ENCODE data around the gene RHBDL1. TPM values are rescaled to one million over a fixed set of nuclear protein-coding genes. Genes with fewer than 3 reads are reported as not detected.

Gene RHBDL1
- total and polyA plus RNA-seq, 9 of the 15 experiments (the other 6 are each of a cell fraction or from before 2014, with no cell fraction given): 0.03 to 5.6 (median 1.3) TPM; not detected in 1

DNA sequence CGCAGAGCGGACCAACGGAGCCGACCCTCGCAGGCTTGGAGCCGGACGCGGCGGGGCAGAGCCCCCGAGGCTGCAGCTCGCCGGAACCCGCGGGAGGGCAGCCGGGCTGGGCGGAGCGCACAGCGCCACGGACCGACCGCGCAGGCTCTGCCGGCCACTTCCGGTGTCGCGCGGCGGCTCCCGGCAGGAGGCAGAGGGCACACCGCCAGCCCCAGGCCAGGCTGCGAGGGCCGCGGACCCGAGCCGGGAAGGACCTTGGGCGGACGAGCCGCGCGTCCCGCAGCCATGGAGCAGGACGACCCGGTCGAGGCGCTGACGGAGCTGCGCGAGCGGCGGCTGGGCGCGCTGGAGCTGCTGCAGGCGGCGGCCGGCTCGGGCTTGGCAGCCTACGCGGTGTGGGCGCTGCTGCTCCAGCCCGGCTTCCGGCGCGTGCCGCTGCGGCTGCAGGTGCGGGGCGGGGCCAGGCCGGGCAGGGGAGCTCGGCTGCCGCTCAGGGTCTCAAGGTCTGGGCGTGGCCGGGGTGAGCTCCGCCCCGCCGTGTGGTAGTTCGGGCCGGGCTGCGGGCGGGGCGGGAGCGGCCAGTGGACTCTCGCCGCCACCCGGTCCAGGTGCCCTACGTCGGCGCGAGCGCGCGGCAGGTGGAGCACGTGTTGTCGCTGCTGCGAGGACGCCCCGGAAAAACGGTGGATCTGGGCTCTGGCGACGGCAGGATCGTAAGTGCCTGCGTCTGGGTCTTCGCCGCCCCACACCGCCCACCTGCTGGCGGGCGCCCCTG is 45.7 kb downstream of the RHBDL1 start, which contains the start of gene ANTKMT (continued):
- TF ChIP-seq, protein P1, sequence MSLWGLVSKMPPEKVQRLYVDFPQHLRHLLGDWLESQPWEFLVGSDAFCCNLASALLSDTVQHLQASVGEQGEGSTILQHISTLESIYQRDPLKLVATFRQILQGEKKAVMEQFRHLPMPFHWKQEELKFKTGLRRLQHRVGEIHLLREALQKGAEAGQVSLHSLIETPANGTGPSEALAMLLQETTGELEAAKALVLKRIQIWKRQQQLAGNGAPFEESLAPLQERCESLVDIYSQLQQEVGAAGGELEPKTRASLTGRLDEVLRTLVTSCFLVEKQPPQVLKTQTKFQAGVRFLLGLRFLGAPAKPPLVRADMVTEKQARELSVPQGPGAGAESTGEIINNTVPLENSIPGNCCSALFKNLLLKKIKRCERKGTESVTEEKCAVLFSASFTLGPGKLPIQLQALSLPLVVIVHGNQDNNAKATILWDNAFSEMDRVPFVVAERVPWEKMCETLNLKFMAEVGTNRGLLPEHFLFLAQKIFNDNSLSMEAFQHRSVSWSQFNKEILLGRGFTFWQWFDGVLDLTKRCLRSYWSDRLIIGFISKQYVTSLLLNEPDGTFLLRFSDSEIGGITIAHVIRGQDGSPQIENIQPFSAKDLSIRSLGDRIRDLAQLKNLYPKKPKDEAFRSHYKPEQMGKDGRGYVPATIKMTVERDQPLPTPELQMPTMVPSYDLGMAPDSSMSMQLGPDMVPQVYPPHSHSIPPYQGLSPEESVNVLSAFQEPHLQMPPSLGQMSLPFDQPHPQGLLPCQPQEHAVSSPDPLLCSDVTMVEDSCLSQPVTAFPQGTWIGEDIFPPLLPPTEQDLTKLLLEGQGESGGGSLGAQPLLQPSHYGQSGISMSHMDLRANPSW (CRISPR knock-in tag; IDR thresholded peaks at IDR 0.05): no peak; the same call in 1 of the 2 replicates
- TF ChIP-seq RHOXF2B (CRISPR knock-in tag; conservative IDR thresholded peaks at IDR 0.05): no peak
- TF ChIP-seq, protein P2, sequence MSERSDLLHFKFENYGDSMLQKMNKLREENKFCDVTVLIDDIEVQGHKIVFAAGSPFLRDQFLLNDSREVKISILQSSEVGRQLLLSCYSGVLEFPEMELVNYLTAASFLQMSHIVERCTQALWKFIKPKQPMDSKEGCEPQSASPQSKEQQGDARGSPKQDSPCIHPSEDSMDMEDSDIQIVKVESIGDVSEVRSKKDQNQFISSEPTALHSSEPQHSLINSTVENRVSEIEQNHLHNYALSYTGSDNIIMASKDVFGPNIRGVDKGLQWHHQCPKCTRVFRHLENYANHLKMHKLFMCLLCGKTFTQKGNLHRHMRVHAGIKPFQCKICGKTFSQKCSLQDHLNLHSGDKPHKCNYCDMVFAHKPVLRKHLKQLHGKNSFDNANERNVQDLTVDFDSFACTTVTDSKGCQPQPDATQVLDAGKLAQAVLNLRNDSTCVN (CRISPR knock-in tag; IDR thresholded peaks at IDR 0.05): no peak
- TF ChIP-seq, protein P3, sequence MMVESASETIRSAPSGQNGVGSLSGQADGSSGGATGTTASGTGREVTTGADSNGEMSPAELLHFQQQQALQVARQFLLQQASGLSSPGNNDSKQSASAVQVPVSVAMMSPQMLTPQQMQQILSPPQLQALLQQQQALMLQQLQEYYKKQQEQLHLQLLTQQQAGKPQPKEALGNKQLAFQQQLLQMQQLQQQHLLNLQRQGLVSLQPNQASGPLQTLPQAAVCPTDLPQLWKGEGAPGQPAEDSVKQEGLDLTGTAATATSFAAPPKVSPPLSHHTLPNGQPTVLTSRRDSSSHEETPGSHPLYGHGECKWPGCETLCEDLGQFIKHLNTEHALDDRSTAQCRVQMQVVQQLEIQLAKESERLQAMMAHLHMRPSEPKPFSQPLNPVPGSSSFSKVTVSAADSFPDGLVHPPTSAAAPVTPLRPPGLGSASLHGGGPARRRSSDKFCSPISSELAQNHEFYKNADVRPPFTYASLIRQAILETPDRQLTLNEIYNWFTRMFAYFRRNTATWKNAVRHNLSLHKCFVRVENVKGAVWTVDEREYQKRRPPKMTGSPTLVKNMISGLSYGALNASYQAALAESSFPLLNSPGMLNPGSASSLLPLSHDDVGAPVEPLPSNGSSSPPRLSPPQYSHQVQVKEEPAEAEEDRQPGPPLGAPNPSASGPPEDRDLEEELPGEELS (CRISPR knock-in tag; IDR thresholded peaks at IDR 0.05; ENCODE audit: borderline replicate concordance): no peak; the same call in 1 of the 2 replicates
- TF ChIP-seq NR3C1 (CRISPR knock-in tag; IDR thresholded peaks at IDR 0.05): peak; percentile 38; the same call in 1 of the 2 replicates
- TF ChIP-seq LARP7 (IDR thresholded peaks at IDR 0.05): no peak
- TF ChIP-seq, protein P4, sequence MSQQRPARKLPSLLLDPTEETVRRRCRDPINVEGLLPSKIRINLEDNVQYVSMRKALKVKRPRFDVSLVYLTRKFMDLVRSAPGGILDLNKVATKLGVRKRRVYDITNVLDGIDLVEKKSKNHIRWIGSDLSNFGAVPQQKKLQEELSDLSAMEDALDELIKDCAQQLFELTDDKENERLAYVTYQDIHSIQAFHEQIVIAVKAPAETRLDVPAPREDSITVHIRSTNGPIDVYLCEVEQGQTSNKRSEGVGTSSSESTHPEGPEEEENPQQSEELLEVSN (IDR thresholded peaks at IDR 0.05; ENCODE audit: borderline replicate concordance in 1 of 2, extremely low read depth in 1 of 2, insufficient read depth in 1 of 2, insufficient read length in 1 of 2, low read depth in 1 of 2, low read length in 1 of 2, poor library complexity in 1 of 2, severe bottlenecking in 1 of 2): peak; percentile 98 to 99
- TF ChIP-seq MCM5 (IDR thresholded peaks at IDR 0.05; ENCODE audit: low read depth): no peak
- TF ChIP-seq SRF (CRISPR knock-in tag; IDR thresholded peaks at IDR 0.05): no peak
- TF ChIP-seq KLF16 (IDR thresholded peaks at IDR 0.05): no peak
- TF ChIP-seq U2AF1 (optimal IDR thresholded peaks at IDR 0.05; ENCODE audit: low read depth, low read length): peak; percentile 72
- TF ChIP-seq PTBP1 (IDR thresholded peaks at IDR 0.05; ENCODE audit: low read depth, low read length): 0 out of 2 replicates have a peak, but pooled peaks have one; percentile 20
- peak; percentile 65 for TF ChIP-seq PHF20 (IDR thresholded peaks at IDR 0.05; ENCODE audit: partially characterized antibody)
- TF ChIP-seq HOXB6 (CRISPR knock-in tag; IDR thresholded peaks at IDR 0.05; ENCODE audit: borderline replicate concordance): no peak
- TF ChIP-seq CSDE1 (IDR thresholded peaks at IDR 0.05): no peak
- peak; percentile 92 for TF ChIP-seq CXXC5 (CRISPR knock-in tag; IDR thresholded peaks at IDR 0.05)
- TF ChIP-seq FUS (optimal IDR thresholded peaks at IDR 0.05; ENCODE audit: low read depth, low read length): no peak
- no peak for TF ChIP-seq HDAC1 (IDR thresholded peaks at IDR 0.05)
- TF ChIP-seq CBX3 (IDR thresholded peaks at IDR 0.05; ENCODE audit: borderline replicate concordance in 1 of 2, low read length in 2 of 2): peak in 1 of 2 experiments; percentile 60; a peak in 1 of 3 replicates
- TF ChIP-seq KDM1A (IDR thresholded peaks at IDR 0.05): no peak
- TF ChIP-seq ZBTB17 (CRISPR knock-in tag; IDR thresholded peaks at IDR 0.05): peak; percentile 81
- TF ChIP-seq NFIX (CRISPR knock-in tag; IDR thresholded peaks at IDR 0.05; ENCODE audit: low read depth): no peak

All from K562 (cell line).